A549 (cell line): ENCODE measurements around the gene ESPNL. TPM values are rescaled to one million over a fixed set of nuclear protein-coding genes. Genes with fewer than 3 reads are reported as not detected.

Experiments
- ATAC-seq, 2 experiments: fragments of 200-7000 bp in 1 of 2; fragments of >200 bp in 1 of 2; cut with Nextera tagmentation in 1 of 2; cut with Tn5 transposase in 1 of 2; 3 replicates each; pipeline versions ENCODE4 v1.8.0 to v1.9.1; 2018 to 2020; ENCODE audit warnings: mild to moderate bottlenecking in 1 of 2, moderate library complexity in 1 of 2
- CTCF ChIA-PET: fragments of 300-600 bp; sonication (Branson Sonifier 250); formaldehyde crosslinking; extraction: SDS; loops from one replicate; lab custom pipeline; 2021; ENCODE audit warnings: antibody characterized with exemption, inconsistent platforms; lab: Yijun Ruan, JAX
- POLR2A ChIA-PET: fragments of 350-600 bp; formaldehyde crosslinking; extraction: SDS; loops from one replicate; lab custom pipeline; 2021; ENCODE audit warnings: antibody characterized with exemption, inconsistent platforms; lab: Yijun Ruan, JAX
- DNase-seq, 2 experiments: peaks; one replicate each; pipeline versions ENCODE4 v3.0.0 to v3.0.0-alpha.2; 2011 to 2016; ENCODE audit warnings: low read depth in 1 of 2, low spot score in 1 of 2
- FAIRE-seq: peaks from 2 replicates; lab custom pipeline; 2011; peaks lifted over from hg19 to GRCh38; lab: Jason Lieb, UNC
- H3K27ac ChIP-seq, 2 experiments: fragments of >200 bp; sonication (Bioruptor Twin); formaldehyde crosslinking; 3 replicates each; pipeline ENCODE4 v1.5.1; 2016 to 2017
- H3K4me1 ChIP-seq: fragments of >200 bp; sonication (Bioruptor Twin); formaldehyde crosslinking; 3 replicates; pipeline ENCODE4 v1.6.1; 2016
- H3K4me2 ChIP-seq: fragments of >200 bp; sonication (Bioruptor Twin); formaldehyde crosslinking; 3 replicates; pipeline ENCODE4 v1.6.1; 2016
- H3K4me3 ChIP-seq: fragments of >200 bp; sonication (Bioruptor Twin); formaldehyde crosslinking; 3 replicates; pipeline ENCODE4 v1.5.1; 2016
- H3K9me3 ChIP-seq: fragments of >200 bp; sonication (Bioruptor Twin); formaldehyde crosslinking; 3 replicates; pipeline ENCODE4 v1.6.1; 2016
- ATOH8 ChIP-seq: fragments of 250-450 bp; sonication (Bioruptor Pico); IDR thresholded peaks from 2 replicates; pipeline ENCODE4 v1.5.0; 2020; ENCODE audit warnings: low read depth, mild to moderate bottlenecking, moderate library complexity
- CBX2 ChIP-seq: fragments of 200-600 bp; sonication (generic); IDR thresholded peaks from 2 replicates; pipeline ENCODE4 v1.6.1; 2016; ENCODE audit warnings: low read depth, mild to moderate bottlenecking, borderline replicate concordance
- CEBPB ChIP-seq, 2 experiments: fragments of >200 bp in 1 of 2; sonication (Bioruptor Twin) in 1 of 2; formaldehyde crosslinking in 1 of 2; IDR thresholded peaks; 2 replicates each; pipeline ENCODE4 v1.6.1; 2012 to 2016
- CHD2 ChIP-seq: fragments of 150-350 bp; IDR thresholded peaks from 2 replicates; pipeline ENCODE4 v1.6.1; 2014; ENCODE audit warnings: low read length; ENCODE audit not compliant: partially characterized antibody
- EHF ChIP-seq: fragments of 250-450 bp; sonication (Bioruptor Pico); IDR thresholded peaks from 2 replicates; pipeline ENCODE4 v1.5.0; 2020; ENCODE audit warnings: mild to moderate bottlenecking
- EHMT2 ChIP-seq: fragments of 200-600 bp; sonication (generic); IDR thresholded peaks from 2 replicates; pipeline ENCODE4 v1.6.1; 2016; ENCODE audit warnings: antibody characterized with exemption, low read depth, mild to moderate bottlenecking, moderate library complexity
- EP300 ChIP-seq, 2 experiments: fragments of >200 bp; sonication (Bioruptor Twin); formaldehyde crosslinking; IDR thresholded peaks; 2 replicates in 1 of 2; 3 replicates in 1 of 2; pipeline ENCODE4 v1.6.1; 2016 to 2017
- FOSL2 ChIP-seq, 2 experiments: fragments of 450-650 bp in 1 of 2; fragments of >200 bp in 1 of 2; sonication (Bioruptor Twin) in 1 of 2; formaldehyde crosslinking; IDR thresholded peaks; 2 replicates each; pipeline versions ENCODE4 v1.5.0 to v1.6.1; 2016 to 2020; ENCODE audit warnings: mild to moderate bottlenecking in 1 of 2, moderate library complexity in 1 of 2
- HDAC2 ChIP-seq: fragments of 200-600 bp; sonication (generic); IDR thresholded peaks from 2 replicates; pipeline ENCODE4 v1.6.1; 2016
- HEYL ChIP-seq: fragments of 250-450 bp; sonication (Bioruptor Pico); IDR thresholded peaks from 2 replicates; pipeline ENCODE4 v1.8.0; 2021; ENCODE audit warnings: mild to moderate bottlenecking, moderate library complexity
- HOXA7 ChIP-seq: fragments of 250-450 bp; sonication (Bioruptor Pico); IDR thresholded peaks from 2 replicates; pipeline ENCODE4 v1.5.0; 2020; ENCODE audit warnings: mild to moderate bottlenecking, moderate library complexity
- HOXB13 ChIP-seq: fragments of 250-450 bp; sonication (Bioruptor Pico); IDR thresholded peaks from 2 replicates; pipeline ENCODE4 v1.5.0; 2020; ENCODE audit warnings: low read depth, mild to moderate bottlenecking, moderate library complexity
- HOXB5 ChIP-seq: fragments of 250-450 bp; sonication (Bioruptor Pico); IDR thresholded peaks from 2 replicates; pipeline ENCODE4 v1.5.0; 2020; ENCODE audit warnings: mild to moderate bottlenecking, moderate library complexity
- JUNB ChIP-seq: fragments of >200 bp; sonication (Bioruptor Twin); formaldehyde crosslinking; IDR thresholded peaks from 2 replicates; pipeline ENCODE4 v1.6.1; 2016
- KDM1A ChIP-seq: fragments of 200-600 bp; sonication (generic); IDR thresholded peaks from 2 replicates; pipeline ENCODE4 v1.6.1; 2016; ENCODE audit warnings: low read depth, mild to moderate bottlenecking
- MAX ChIP-seq: IDR thresholded peaks from 2 replicates; pipeline ENCODE4 v1.6.1; 2012
- MAZ ChIP-seq: fragments of 150-350 bp; IDR thresholded peaks from 2 replicates; pipeline ENCODE4 v1.6.1; 2014; ENCODE audit warnings: antibody characterized with exemption, low read depth, low read length, borderline replicate concordance
- NFE2L2 ChIP-seq: fragments of 150-350 bp; conservative IDR thresholded peaks from 2 replicates; pipeline ENCODE4 v1.6.1; 2014; ENCODE audit warnings: low read length
- NPAS2 ChIP-seq: fragments of 250-450 bp; sonication (Bioruptor Pico); IDR thresholded peaks from 2 replicates; pipeline ENCODE4 v1.8.0; 2022; ENCODE audit warnings: mild to moderate bottlenecking, moderate library complexity, borderline replicate concordance
- POLR2A ChIP-seq: IDR thresholded peaks from 2 replicates; pipeline ENCODE4 v1.6.1; 2012; ENCODE audit warnings: mild to moderate bottlenecking, low read length
- POLR2AphosphoS2 ChIP-seq: conservative IDR thresholded peaks from 2 replicates; pipeline ENCODE4 v1.6.1; 2012; ENCODE audit warnings: low read length, improper control_type of control experiment, inconsistent platforms
- RARB ChIP-seq: fragments of 250-450 bp; sonication (Bioruptor Pico); IDR thresholded peaks from 2 replicates; pipeline ENCODE4 v1.8.0; 2021; ENCODE audit warnings: mild to moderate bottlenecking, moderate library complexity
- TP53 ChIP-seq: fragments of 250-450 bp; sonication (Bioruptor Pico); IDR thresholded peaks from 2 replicates; pipeline ENCODE4 v1.5.0; 2021; ENCODE audit warnings: mild to moderate bottlenecking, moderate library complexity
- ZC3H11A ChIP-seq: fragments of 450-650 bp; IDR thresholded peaks from 2 replicates; pipeline ENCODE4 v1.6.1; 2014; ENCODE audit warnings: antibody characterized with exemption, mild to moderate bottlenecking
- ZFP36 ChIP-seq: fragments of 450-650 bp; IDR thresholded peaks from 2 replicates; pipeline ENCODE4 v1.6.1; 2014; ENCODE audit warnings: borderline replicate concordance; ENCODE audit not compliant: partially characterized antibody
- ZSCAN20 ChIP-seq: fragments of 250-450 bp; sonication (Bioruptor Pico); IDR thresholded peaks from 2 replicates; pipeline ENCODE4 v1.8.0; 2022; ENCODE audit warnings: mild to moderate bottlenecking, moderate library complexity
- WGBS: methylation state at CpG from one replicate; pipeline ENCODE4 v1.1.6; 2017; ENCODE audit errors: missing lambda C conversion rate; 5-methylcytosine and 5-hydroxymethylcytosine counted together
- polyA plus RNA-seq, 4 experiments: library from polyadenylated mRNA; depleted of rRNA in 3 of 4; stranded (reverse); fragments of >200 nt; fragmentation: RNase III in 1 of 4; extraction: RNeasy Plus Mini Kit Qiagen cat#74134 plus additional on column Dnase treatment in 1 of 4; gene quantifications; 2 replicates in 3 of 4; 3 replicates in 1 of 4; pipeline ENCODE4 v1.2.3, GENCODE V29; 2011 to 2017
- TF ChIP-seq, protein P1 (sequence below): fragments of >200 bp; sonication (Bioruptor Twin); formaldehyde crosslinking; IDR thresholded peaks from 2 replicates; pipeline ENCODE4 v1.6.1; 2016
- TF ChIP-seq, protein P2 (sequence below): fragments of 450-650 bp; IDR thresholded peaks from 2 replicates; pipeline ENCODE4 v1.6.1; 2014; ENCODE audit warnings: antibody characterized with exemption

Gene ESPNL
- polyA plus RNA-seq, 2 of the 4 experiments (the other 2 are of a cell fraction), result 0.04 to 0.22 TPM

GRCh38 chr2:238090887-238091286 lies 9.3 kb upstream of the ESPNL start:
- ChIA-PET POLR2A (no interaction called here), CTCF (no interaction called here)
- no peaks in the 10 kb centered on the region for H3K9me3 ChIP-seq
- TF ChIP-seq EHF (CRISPR knock-in tag), result no peak
- no peak for TF ChIP-seq POLR2A
- TF ChIP-seq FOSL2 (IDR thresholded peaks at IDR 0.05), result no peak
- no peak for TF ChIP-seq FOSL2 (CRISPR knock-in tag; IDR thresholded peaks at IDR 0.05)
- no peak for TF ChIP-seq CEBPB (IDR thresholded peaks at IDR 0.05)
- TF ChIP-seq ATOH8, result no peak
- no peak for TF ChIP-seq HOXB13 (CRISPR knock-in tag)
- TF ChIP-seq ZSCAN20, result no peak
- TF ChIP-seq NFE2L2, result no peak
- no peak for TF ChIP-seq MAZ
- no peak for TF ChIP-seq ZC3H11A
- no peak for TF ChIP-seq EHMT2
- TF ChIP-seq POLR2AphosphoS2, result no peak
- TF ChIP-seq, protein P1, sequence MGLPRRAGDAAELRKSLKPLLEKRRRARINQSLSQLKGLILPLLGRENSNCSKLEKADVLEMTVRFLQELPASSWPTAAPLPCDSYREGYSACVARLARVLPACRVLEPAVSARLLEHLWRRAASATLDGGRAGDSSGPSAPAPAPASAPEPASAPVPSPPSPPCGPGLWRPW, result no peak
- no peak overlapping the region for H3K4me2 ChIP-seq
- H3K4me3 ChIP-seq, result no peak overlapping the region
- DNase-seq (no peak), FAIRE-seq (no peak), ATAC-seq (no peak)
- H3K4me1 ChIP-seq, result no peaks in the 10 kb centered on the region
- WGBS, result 94% methylated on average over 4 of the region's 4 CpGs
- H3K27ac ChIP-seq, result no peak overlapping the region

DNA sequence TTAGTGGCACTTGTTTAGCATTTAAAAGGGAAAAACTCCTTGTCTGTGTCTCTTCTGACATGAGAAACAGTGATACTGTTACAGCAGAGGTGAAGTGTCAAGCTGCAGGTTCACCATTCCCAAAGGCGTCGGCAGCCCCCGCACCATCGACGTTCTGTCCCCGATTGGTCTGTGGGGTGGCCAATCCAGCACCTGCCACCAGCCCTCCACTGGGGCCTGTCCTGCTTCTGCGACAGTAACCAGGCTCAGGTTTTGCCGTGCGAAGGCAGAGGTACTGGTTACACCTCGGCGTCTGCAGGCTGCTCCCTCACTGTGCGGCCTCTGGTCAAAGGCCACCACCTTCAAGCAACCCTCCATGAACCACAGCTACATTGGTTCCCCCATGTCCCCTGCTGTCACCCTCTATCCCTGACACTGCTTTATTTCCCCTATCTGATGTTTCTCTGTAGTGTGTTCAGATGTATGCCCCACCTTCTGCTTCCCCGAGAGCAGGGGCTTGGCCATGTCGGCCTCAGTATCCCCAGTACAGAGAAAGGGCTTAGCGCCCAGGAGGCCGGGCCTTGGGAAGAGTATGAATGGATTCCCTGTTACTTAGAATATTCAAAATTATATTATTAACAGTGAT lies 8.6 kb upstream of the ESPNL start:
- Histone ChIP-seq H3K4me1 (no peaks in the 10 kb centered on the region), H3K4me2 (no peak overlapping the region), H3K9me3 (no peaks in the 10 kb centered on the region), H3K4me3 (no peak overlapping the region), H3K27ac (no peak overlapping the region)
- POLR2A ChIA-PET, result no interaction called here
- DNase-seq (no peak), FAIRE-seq (no peak), ATAC-seq (no peak; a peak in 1 of 6 replicates)
- CTCF ChIA-PET, result no interaction called here
- no peak for TF ChIP-seq CBX2
- TF ChIP-seq RARB (CRISPR knock-in tag), result no peak
- no peak for TF ChIP-seq TP53
- TF ChIP-seq JUNB, result no peak
- 95% methylated on average over 16 of the region's 16 CpGs for WGBS

- H3K9me3 ChIP-seq, result no peaks in the 10 kb centered on the region
- no peak overlapping the region for H3K27ac ChIP-seq
- no peaks in the 10 kb centered on the region for H3K4me1 ChIP-seq
- POLR2A ChIA-PET, result no interaction called here
- ATAC-seq, result no peak
- CTCF ChIA-PET, result no interaction called here
- H3K4me3 ChIP-seq, result no peak overlapping the region
- no peak for DNase-seq
- no peak for TF ChIP-seq KDM1A
- TF ChIP-seq JUNB, result no peak
- no peak for TF ChIP-seq HOXA7
- TF ChIP-seq POLR2AphosphoS2, result no peak
- no peak for TF ChIP-seq CHD2
- TF ChIP-seq HOXB5 (CRISPR knock-in tag), result no peak
- TF ChIP-seq NPAS2 (CRISPR knock-in tag), result no peak
- no peak for TF ChIP-seq MAX
- no peak for TF ChIP-seq HDAC2
- TF ChIP-seq TP53, result no peak
- TF ChIP-seq HOXB13 (CRISPR knock-in tag), result no peak
- TF ChIP-seq ZFP36, result no peak
- TF ChIP-seq HEYL (CRISPR knock-in tag), result no peak
- TF ChIP-seq, protein P2, sequence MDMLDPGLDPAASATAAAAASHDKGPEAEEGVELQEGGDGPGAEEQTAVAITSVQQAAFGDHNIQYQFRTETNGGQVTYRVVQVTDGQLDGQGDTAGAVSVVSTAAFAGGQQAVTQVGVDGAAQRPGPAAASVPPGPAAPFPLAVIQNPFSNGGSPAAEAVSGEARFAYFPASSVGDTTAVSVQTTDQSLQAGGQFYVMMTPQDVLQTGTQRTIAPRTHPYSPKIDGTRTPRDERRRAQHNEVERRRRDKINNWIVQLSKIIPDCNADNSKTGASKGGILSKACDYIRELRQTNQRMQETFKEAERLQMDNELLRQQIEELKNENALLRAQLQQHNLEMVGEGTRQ, result no peak
- no peak for TF ChIP-seq EP300 (IDR thresholded peaks at IDR 0.05)
- no peak for TF ChIP-seq MAZ
- no peak for TF ChIP-seq EHMT2
- H3K4me2 ChIP-seq, result no peak overlapping the region
- FAIRE-seq, result no peak
- 90% methylated on average over 12 of the region's 12 CpGs for WGBS
Measured at GRCh38 chr2:238092486-238093035, 7.6 kb upstream of the ESPNL start.
